IMR-90 (cell line): ENCODE results near the gene DNAJC30.

Experiments
- BHLHE40 ChIP-seq: fragments of 150-350 bp; IDR thresholded peaks from 2 replicates; pipeline ENCODE4 v1.6.1; 2016; ENCODE audit warnings: mild to moderate bottlenecking, low read depth, low read length
- FOS ChIP-seq: fragments of 150-350 bp; IDR thresholded peaks from 2 replicates; pipeline ENCODE4 v1.6.1; 2016; ENCODE audit warnings: low read depth, low read length
- MAFK ChIP-seq: IDR thresholded peaks from 2 replicates; pipeline ENCODE4 v1.6.1; 2012; ENCODE audit warnings: low read depth, low read length, improper control_type of control experiment
- MAZ ChIP-seq: IDR thresholded peaks from 2 replicates; pipeline ENCODE4 v1.6.1; 2012; ENCODE audit warnings: low read depth, mild to moderate bottlenecking, low read length, improper control_type of control experiment, moderate library complexity, borderline replicate concordance
- POLR2A ChIP-seq: IDR thresholded peaks from 2 replicates; pipeline ENCODE4 v1.6.1; 2012; ENCODE audit warnings: mild to moderate bottlenecking, low read depth, low read length
- RAD21 ChIP-seq: IDR thresholded peaks from 2 replicates; pipeline ENCODE4 v1.6.1; 2012; ENCODE audit warnings: low read length, improper control_type of control experiment
- RCOR1 ChIP-seq: IDR thresholded peaks from 2 replicates; pipeline ENCODE4 v1.6.1; 2012; ENCODE audit warnings: mild to moderate bottlenecking, low read length, improper control_type of control experiment; ENCODE audit not compliant: insufficient replicate concordance
- RFX5 ChIP-seq: IDR thresholded peaks from 2 replicates; pipeline ENCODE4 v1.8.0; 2012; ENCODE audit warnings: low read depth, mild to moderate bottlenecking, low read length, moderate library complexity
- SMC3 ChIP-seq: fragments of 150-350 bp; IDR thresholded peaks from 2 replicates; pipeline ENCODE4 v1.6.1; 2016; ENCODE audit warnings: low read depth, mild to moderate bottlenecking, antibody characterized with exemption, low read length, moderate library complexity
- TF ChIP-seq, protein P1 (sequence below): conservative IDR thresholded peaks from 2 replicates; pipeline ENCODE4 v1.5.1; 2012; ENCODE audit warnings: mild to moderate bottlenecking, low read depth, low read length, improper control_type of control experiment
- TF ChIP-seq, protein P2 (sequence below): fragments of 150-350 bp; IDR thresholded peaks from 2 replicates; pipeline ENCODE4 v1.6.1; 2017; ENCODE audit warnings: mild to moderate bottlenecking, antibody characterized with exemption, low read length, low read depth

DNA sequence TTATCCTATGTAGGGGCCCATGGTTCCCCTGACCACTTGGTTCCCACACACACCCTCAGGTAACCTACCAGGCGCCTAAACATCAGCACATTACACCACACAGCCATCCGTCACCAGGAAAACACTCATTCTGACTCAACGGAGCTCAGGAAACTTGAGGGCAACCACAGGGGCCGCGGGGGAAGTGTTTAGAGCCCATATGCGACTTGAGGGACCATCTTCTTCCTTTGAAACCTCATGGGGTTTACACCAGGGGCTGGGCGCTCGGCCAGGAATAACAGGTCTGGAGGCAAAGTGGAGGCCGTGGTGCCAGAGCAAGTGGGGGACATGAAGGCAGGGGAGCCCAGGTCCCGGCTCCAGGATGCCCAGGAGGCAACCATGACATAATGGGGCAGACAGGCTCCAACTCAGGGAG lies 34.7 kb upstream of the DNAJC30 start:
- TF ChIP-seq, protein P1, sequence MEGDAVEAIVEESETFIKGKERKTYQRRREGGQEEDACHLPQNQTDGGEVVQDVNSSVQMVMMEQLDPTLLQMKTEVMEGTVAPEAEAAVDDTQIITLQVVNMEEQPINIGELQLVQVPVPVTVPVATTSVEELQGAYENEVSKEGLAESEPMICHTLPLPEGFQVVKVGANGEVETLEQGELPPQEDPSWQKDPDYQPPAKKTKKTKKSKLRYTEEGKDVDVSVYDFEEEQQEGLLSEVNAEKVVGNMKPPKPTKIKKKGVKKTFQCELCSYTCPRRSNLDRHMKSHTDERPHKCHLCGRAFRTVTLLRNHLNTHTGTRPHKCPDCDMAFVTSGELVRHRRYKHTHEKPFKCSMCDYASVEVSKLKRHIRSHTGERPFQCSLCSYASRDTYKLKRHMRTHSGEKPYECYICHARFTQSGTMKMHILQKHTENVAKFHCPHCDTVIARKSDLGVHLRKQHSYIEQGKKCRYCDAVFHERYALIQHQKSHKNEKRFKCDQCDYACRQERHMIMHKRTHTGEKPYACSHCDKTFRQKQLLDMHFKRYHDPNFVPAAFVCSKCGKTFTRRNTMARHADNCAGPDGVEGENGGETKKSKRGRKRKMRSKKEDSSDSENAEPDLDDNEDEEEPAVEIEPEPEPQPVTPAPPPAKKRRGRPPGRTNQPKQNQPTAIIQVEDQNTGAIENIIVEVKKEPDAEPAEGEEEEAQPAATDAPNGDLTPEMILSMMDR, result no peak
- 0 out of 2 replicates have a peak, but pooled peaks have one; percentile 40 for TF ChIP-seq POLR2A
- TF ChIP-seq RFX5, result no peak
- TF ChIP-seq, protein P2, sequence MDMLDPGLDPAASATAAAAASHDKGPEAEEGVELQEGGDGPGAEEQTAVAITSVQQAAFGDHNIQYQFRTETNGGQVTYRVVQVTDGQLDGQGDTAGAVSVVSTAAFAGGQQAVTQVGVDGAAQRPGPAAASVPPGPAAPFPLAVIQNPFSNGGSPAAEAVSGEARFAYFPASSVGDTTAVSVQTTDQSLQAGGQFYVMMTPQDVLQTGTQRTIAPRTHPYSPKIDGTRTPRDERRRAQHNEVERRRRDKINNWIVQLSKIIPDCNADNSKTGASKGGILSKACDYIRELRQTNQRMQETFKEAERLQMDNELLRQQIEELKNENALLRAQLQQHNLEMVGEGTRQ, result no peak
- TF ChIP-seq MAZ, result no peak
- no peak for TF ChIP-seq RAD21
- TF ChIP-seq FOS, result peak; percentile 85
- peak; percentile 40 for TF ChIP-seq MAFK
- peak; percentile 38; the same call in 1 of the 2 replicates for TF ChIP-seq BHLHE40
- TF ChIP-seq SMC3, result peak; percentile 7; the same call in 1 of the 2 replicates
- TF ChIP-seq RCOR1, result peak; percentile 59
